ENCODE results near the gene SLC36A4. TPM values are rescaled to one million over a fixed set of nuclear protein-coding genes. Genes with fewer than 3 reads are reported as not detected.
"Not testable (repeated sequence)": the region's sequence is repeated elsewhere in the genome, so short reads cannot be mapped to it uniquely, and the experiment has no call there.

SLC36A4 gene
- total RNA-seq, 1 donor from 2014 or later = 13.6 TPM

DNA sequence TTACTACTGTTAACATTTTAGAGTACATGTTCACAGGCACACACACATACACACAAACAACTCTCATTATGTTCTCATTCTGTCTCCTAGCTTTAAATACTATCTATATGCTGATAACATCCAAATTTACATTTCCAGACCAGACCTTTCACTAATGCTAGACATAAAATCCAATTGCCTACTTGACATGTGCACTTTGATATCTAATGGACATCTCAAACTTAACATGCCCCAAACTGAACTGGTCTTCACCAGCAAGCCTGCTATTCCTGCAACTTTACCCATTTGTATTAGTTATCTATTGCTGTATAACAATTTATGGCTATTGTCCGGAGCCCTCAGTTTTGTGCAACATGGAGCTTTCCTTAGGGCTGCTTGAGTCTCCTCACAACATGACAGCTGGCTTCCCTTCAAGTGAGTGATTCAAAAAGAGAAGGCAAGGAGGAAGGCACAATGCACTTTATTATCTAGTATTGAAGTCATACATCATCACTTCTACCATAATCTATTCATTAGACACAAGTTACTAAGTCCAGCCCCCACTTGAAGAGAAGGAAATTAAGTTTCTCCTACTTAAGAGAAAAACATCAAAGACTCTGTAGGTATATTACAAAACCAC, 3.0 kb downstream of the SLC36A4 start:
- DNase-seq = no peak

DNA sequence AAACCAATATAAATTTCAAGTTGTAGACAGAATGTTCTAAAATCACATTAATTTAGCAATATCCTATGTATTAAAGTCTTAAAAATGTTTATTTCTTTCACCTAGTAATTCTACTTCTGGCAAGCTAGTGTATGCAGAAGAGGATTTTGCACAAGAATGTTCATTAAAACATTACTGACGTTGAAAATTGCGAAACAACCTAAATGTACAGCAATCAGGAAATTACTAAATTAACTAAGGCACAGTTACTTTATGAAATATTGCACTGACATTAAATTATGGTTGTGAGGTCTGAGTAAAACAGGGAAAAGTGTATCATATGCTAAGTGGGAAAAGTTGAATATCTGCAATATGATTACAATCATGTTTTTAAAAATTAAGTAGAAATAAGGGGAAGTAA, 4.1 kb downstream of the SLC36A4 start:
- DNase-seq = no peak

DNA sequence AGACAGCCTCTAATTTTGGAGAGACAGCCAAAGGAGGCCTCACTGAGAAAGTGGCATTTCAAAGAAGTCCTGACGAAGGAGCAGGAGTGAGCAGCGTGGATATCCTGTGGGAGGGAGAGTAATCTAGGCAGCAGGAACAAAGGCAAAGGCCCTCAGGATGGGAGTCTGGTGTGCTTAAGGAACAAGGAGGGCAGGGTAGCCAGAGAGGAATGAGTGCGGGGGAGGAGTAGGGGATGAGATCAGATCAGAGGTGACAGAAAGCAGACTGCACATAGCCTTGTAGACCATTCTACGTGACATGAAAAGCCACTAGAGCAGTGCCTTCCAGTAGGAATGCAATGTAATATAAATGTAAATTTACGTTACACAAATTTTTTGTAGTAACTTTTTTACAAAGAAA, 5.6 kb downstream of the SLC36A4 start:
- DNase-seq = no peak

DNA sequence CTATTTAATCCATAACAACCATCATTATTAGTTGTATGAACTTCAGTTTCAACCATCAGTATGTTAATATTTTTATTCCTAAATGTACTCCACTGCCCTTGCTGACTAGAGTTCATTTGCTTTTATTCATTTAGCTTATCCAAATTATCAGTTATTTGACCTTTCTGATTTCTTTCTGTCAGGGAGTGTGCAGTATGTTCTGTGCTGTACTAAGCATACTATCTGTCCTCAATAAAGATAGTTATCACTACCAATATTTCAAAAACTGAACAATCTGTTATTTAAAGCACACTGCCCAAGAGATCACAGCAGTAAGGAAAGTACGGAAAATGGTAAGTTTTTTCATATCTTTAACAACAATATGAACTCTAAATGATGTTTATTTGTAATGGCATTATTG, 8.3 kb downstream of the SLC36A4 start:
- no peak for DNase-seq

DNA sequence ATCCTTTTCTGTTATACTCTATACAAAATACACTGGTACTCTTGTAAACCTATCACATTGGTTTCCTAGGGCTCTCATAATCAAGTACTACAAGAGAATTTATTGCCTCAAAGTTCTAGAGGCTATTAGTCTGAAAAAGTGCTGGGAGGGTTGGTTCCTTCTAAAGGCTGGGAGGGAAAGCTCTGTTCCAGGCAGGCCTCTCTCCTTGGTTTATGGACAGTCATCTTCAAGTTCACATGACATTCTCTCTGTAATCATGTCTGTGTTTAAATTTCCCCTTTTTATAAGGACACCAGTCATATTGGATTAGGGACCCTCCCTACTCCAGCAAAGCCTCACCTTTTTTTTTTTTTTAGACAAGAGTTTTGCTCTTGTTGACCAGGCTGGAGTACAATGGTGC, 9.1 kb downstream of the SLC36A4 start:
- DNase-seq = no peak

DNA sequence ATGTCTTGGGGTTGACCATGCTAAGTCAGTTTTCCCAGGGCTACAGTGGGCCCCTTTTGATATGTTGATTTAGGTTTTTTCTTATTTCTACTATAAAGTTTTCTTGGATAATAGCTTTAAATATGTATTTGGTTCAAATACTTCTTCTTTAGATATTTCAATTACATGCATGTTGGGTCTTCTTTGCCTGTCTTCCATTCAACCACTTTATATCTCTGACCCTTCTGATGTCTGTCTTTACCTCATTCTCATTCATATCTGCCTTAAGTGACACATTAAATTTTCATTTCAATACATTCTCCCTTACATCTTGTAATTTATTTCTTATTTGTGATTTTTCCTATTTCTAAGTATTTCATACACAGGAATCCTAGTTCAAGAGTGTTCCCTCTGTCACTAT, 10.5 kb downstream of the SLC36A4 start:
- no peak for DNase-seq

DNA sequence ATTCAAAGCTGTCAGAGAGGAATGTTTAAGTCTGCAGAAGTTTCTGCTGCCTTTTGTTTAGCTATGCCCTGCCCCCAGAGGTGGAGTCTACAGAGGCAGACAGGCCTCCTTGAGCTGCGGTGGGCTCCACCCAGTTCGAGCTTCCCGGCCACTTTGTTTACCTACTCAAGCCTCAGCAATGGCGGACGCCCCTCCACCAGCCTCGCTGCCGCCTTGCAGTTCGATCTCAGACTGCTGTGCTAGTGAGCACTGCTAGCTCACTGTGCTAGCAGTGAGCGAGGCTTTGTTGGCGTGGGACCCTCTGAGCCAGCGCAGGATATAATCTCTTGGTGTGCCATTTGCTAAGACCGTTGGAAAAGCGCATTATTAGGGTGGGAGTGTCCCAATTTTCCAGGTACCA, 19.9 kb downstream of the SLC36A4 start:
- not testable (repeated sequence) for DNase-seq

DNA sequence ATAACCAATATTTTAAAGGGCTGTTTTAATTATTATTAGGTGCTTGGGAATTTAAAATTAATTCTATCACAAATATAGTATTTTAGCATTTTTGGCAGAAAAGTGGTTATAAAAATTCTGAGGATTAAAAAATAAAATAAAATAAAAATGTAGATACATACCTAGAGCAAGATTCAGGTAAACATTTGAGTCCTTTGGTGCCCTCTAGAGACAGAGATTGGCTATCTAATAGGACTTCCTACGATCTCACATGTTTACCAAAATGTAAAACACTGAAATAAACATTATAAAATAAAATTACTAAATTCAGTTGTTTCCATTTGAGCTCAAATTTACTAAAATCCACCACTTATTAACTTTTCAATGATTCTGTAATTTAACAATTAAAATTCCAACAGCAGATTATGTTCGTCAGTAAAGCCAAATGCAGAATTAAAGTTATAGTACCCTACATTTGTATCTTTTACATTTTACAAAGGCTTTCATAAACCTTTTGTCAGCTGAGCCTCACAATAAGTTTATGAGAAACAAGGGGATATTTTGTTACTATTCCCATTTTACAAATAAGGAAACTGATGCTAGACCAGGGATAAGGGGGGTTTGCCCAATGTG, 27.7 kb downstream of the SLC36A4 start:
- no peak for DNase-seq

DNA sequence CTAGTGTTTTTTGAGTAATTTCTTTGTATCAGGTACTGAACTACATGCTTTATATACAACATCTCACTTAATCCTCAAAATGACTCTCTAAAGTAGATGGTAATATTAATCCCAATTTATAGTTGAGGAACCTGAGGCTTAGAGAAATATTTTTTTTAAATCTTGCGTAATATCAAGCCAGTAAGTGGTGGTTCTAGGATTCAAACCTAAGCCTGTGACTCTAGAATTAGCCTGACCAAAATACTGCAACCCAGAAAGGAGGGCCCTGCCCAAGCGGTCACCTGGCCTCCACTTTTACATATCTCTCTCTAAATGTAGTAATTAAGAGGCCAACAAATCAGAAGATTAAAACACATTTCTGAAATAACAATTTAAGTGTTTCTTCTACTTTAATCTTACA, 28.6 kb downstream of the SLC36A4 start:
- DNase-seq = no peak

DNA sequence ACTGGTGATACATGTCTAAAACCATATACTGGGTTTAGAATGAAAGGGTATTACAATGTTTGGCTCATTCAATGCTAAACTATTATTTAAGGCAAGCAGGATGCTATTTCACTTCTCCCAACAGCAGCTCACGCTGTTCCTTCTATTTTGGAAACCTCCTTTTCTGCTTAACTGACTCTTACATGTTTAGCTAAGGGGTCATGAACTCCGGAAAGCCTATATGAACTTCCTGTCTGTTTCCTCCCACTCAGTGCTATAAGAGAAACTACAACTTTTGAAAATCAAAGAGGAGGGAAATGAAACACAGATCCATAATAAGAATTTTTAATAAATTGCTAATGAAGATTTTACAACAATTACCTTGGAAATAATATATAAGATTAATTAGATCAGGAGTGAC, 30.9 kb downstream of the SLC36A4 start:
- no peak for DNase-seq

DNA sequence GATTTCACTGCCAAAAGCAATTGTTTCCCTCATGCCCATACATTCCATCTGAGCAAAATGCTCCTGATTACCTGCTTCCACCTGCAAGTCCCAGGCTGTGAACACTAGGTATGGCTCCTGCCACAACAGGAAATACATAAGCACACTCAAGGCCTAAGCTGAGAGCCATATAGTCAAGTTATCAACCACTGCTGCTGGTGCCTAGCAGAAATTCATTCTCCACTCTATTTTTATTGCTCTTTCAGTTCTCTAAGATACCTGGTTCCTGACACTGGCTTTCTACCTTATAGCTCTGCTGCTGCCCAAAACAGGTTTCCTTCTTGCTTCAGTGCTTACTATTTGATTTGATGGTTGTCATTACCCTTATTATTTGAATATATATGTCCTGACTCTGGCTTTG, 31.6 kb downstream of the SLC36A4 start:
- DNase-seq = no peak

DNA sequence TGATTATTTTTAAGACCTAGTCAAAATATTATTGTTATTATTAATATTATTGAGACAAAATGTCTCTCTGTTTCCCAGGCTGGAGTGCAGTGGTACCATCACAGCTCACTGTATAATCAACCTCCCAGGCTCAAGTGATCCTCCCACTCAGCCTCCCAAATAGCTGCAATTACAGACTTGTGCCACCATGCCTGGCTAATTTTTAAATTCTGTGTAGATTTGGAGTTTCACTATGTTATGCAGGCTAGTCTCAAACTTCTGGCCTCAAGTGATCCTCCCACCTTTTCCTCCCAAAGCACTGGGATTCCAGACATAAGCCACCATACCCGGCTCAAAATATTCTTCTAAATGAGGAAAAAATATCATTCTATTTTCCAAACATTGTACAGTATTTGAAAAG, 37.0 kb downstream of the SLC36A4 start:
- DNase-seq = no peak

DNA sequence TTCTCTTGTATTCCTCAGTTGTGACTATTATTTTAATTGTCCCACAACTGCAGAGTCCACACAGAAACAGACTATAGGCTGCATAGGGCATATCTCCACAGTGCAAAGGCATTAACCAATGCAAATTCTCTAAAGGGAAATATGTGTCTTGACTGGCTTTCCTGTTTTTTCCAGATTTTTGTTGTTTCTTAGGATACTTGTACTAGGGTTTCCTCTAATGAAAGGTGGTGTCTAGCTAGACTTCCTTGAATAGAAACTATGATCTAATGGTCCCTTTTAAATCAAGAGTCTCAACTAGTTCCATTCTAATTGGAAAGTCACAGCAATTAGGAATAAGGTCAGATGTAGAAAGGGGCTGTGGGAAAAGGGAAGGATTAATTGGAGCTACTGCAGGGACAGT, 37.6 kb downstream of the SLC36A4 start:
- no peak for DNase-seq

DNA sequence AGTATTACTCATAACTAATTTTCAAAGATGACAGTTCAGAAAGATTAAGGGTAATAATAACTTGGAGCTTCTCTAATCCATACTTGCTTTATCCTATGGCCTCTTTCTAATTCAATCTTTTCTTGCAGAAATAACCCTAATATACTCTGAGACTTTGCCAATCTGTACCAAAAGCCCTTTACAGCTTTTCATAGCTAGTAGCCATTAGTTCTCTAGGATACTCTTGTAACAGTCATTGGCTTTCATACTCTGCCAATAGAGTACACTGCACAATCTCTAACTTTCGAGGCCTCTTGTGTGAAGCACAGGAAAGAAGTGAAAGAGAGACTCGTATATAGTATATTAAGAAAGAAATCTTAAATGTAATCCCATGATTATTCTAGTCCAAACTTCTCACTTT, 38.1 kb downstream of the SLC36A4 start:
- DNase-seq = no peak

DNA sequence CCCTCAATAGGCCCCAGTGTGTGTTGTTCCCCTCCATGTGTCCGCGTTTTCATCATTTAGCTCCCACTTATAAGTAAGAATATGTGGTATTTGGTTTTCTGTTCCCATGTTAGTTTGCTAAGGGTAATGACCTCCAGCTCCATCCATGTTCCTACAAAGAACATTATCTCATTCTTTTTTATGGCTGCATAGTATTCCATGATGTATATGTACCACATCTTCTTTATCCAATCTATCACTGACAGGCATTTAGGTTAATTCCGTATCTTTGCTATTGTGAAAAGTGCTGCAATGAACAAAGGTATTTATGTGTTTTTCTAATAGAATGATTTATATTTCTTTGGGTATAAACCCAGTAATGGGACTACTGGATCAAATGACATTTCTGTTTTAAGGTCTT, 42.1 kb downstream of the SLC36A4 start:
- DNase-seq = no peak

DNA sequence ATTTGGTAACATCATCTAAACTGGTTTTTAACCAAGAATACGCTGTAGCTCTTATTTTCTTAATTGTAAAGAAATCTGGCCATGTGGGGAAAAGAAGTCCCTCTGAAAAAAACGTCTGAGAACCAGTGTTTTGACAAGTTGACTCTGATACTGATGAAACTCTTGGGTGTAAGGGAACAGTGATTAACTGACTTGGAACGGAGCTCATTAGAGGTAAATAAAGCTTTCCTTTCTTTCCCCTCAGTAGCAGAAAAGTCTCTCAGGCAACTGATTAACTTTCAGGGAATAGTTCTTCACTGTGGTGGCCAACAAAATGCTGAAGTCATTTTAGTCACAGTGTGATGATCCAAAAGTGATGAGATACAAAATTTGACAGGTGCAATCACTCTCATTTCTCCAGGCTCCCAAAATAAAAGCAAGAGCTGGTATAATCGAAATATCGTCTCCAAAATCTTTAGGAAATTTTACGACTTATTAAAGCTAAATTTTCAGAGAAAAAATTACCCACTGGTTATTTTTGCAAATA, 52.3 kb downstream of the SLC36A4 start:
- DNase-seq = no peak

DNA sequence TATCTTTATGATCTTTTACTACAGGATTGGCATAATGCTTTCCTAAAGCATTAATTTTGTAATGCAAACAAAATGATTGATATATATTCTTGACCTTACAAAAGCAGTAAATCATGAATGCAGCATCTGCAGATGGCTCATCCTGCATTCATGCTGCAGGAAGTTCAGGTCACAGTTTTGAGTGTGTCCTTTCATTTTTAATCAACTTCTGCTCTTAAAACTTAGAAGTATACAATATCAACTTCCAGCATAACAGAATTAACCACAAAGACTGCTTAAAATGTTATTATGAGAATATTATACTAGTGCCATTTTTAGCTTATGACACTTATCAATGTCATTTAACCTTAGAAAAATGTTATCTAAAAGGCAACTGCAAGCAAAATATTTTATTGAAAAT, 54.0 kb downstream of the SLC36A4 start:
- DNase-seq = no peak

DNA sequence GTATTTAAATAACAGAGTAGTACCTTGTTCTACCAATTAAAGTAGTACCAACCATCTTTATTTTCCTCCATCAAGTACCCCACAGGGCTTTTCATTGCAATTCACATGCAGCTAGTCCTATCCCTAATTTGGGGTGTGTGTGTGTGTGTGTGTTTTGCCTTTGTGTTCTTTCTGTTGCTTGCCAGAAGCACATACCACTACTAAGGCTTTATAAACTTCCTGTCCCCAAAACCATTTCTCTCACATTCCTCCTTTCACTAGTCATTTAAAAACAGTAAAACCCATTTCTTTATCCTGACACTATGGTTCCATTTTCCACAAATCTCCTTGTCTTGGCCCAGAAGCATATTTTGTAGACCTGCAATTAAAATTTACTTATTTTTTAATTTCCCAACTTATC, 54.6 kb downstream of the SLC36A4 start:
- DNase-seq = no peak

DNA sequence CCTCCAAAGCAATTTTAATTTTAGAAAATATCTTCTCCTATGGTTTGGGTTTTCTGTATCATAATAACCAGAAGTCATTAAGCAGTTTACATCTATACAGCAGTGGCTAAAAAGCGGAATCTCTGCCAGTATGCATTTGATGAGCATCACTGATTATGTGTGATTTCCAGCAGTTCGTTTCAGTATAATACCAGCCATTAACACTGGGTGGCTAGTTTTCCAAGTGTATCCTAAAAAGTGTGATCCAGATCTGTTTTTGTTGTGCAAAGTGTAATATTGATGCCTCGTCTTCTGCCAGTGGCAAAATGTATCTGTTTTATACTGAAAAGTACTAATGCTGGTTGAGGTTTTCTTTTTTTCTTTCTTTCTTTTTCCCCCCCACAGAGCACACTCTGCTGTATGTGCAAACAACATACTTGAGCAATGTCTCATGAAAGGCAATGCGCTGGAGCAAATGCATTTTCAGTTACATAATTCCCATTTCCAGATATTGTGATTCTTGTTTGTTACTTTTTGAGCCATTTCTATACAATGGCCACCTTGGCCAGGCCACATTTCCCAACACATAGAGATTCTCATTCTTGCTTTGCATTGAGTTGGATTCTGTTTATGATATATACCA, 64.2 kb downstream of the SLC36A4 start:
- no peak for DNase-seq

DNA sequence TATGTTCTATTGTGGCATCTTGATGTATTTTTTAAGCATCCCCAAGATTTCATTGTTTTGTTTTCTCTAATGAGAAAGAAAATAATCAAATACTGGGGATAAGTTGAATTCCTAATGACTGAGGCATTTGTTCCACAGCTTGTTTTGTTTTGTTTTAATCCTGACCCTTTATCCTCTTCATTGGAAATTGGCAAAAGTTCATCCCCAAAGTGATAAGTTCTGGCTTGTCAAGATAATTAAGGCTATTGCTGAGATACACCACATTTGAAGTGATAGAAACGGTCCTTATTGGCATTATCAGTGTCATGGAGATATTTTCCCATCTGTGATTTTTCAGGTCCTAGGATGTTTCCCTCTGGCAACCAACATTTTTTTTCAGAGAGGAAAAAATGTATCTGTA, 65.0 kb downstream of the SLC36A4 start:
- no peak for DNase-seq

DNA sequence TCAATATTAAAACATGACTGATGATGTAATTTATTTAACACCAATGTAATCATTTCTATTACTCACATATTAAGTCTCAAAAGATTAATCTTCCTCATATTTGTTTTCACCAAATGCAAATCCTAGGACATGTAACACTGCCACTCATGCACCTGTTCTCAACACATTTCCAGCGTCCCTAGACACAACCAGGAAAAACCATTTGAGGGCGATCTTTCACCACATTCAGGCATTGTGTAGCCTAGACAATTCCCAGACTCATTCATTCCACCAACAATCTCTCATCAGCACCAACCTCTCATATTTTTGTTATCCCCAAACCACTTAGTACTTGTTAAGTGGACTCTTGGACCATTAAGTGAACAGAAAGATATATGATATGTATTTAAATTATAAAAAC, 66.1 kb downstream of the SLC36A4 start:
- no peak for DNase-seq

DNA sequence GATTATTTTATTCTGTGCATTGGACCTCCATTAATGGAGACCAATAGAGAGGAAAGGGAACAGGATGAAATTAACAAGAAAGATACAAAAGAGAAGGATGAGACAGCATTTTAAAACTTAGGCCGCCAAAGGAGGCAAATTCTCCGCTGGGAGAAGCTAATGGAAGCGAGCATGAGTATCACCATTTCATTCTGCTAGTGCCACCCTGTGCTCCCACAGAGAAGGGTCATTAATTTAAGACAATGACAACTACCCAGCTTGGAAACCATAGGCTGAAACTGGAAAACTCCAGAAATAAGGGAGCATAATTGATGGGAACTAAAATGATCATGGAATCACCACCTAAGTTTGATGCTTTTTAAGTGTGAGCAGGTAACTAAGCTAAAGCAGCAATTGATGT, 69.2 kb downstream of the SLC36A4 start:
- no peak for DNase-seq

DNA sequence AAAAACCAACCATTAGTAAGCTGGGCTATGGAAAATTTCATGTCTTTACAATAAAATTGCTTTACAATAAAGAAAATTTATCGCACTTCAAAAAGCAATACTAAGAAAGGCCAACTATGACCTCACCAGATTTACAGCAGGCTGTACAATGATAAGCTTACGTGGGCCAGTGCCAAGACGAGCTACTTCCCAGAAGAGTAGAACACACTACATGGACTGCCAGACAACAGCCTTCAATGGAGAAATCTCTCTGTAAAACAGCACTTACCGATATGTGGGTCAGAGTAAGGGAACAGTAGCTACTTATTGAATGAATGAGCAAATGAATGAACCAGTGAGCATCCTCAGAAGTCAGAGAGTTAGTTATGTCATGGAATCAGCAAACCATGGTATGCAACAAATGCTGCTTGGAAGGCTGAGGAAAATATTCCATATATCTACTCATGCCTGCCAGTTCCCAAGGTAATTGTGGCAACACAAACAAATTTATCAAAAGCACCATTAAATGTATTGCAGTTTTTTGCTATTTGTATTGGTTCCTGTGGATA, 74.4 kb downstream of the SLC36A4 start:
- peak; percentile 47 for DNase-seq

Data from skin of body (tissue), 2 donors.